ENCODE data around the gene EIF3D.
"Not testable (repeated sequence)": the region's sequence is repeated elsewhere in the genome, so short reads cannot be mapped to it uniquely, and the experiment has no call there.

Gene EIF3D

DNA sequence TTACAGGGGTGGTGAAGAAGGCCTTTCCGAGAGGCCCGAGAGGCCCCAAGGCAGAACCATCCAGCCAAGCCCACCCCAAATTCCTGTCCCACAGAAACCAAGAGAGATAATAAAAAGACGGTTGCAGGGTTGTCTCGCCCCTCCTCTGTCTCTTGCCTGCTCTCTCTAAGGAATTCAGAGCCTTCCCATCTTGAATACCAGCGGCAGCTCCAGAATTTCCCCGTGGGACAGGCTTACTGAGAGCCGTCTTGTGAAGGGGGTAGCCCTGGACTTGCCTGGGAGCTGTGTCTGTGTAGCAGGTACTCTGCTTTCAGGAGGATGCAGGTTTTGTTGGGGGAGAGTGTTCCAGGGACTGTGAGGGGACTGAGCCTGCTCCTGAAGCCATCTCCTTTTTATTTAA, 9.6 kb upstream of the EIF3D start:
- WGBS, 2 experiments: 56 to 63% methylated on average over 7 of the region's 7 CpGs
- no peaks in the 10 kb centered on the region for H3K9me3 ChIP-seq (ENCODE audit: control insufficient read depth, low read length)
- H3K27ac ChIP-seq (ENCODE audit: insufficient read depth, low read depth, low read length, poor library complexity, severe bottlenecking): peak overlapping the region; percentile 44
- no peaks in the 10 kb centered on the region for H3K27me3 ChIP-seq (ENCODE audit: control insufficient read depth, insufficient read depth, low read length, poor library complexity, severe bottlenecking)
- H3K4me1 ChIP-seq (ENCODE audit: control insufficient read depth, insufficient read depth, low read length): peaks cover 3% of the 10 kb centered on the region
- no peaks in the 10 kb centered on the region for H3K36me3 ChIP-seq (ENCODE audit: control insufficient read depth, insufficient read depth, low read length)
- H3K4me3 ChIP-seq (ENCODE audit: insufficient read depth, low read depth, low read length): no peak overlapping the region

DNA sequence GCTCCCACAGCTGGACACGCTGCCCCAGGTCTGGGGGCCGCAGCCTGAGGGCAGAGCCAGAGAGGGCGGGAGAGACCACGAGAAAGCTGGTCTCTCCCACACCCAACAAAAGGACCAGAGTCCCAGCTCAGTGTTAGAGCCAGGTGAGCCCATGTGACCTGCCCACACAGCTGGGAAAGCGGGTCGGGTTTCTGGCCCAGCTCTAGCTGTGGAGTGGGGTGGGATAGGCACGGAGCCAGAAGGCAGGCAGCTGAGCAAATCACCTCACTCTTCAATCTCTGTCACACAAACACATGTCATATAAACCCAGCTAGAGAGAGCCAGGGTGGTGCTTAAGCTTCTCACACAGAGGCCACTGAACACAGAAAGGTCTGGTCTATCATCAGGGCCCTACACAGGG, 7.8 kb upstream of the EIF3D start:
- Histone ChIP-seq H3K9me3 (ENCODE audit: control insufficient read depth, low read length) (no peaks in the 10 kb centered on the region), H3K4me3 (ENCODE audit: insufficient read depth, low read depth, low read length) (no peak overlapping the region), H3K4me1 (ENCODE audit: control insufficient read depth, insufficient read depth, low read length) (peaks cover 3% of the 10 kb centered on the region), H3K36me3 (ENCODE audit: control insufficient read depth, insufficient read depth, low read length) (no peaks in the 10 kb centered on the region), H3K27ac (ENCODE audit: insufficient read depth, low read depth, low read length, poor library complexity, severe bottlenecking) (no peak overlapping the region), H3K27me3 (ENCODE audit: control insufficient read depth, insufficient read depth, low read length, poor library complexity, severe bottlenecking) (no peaks in the 10 kb centered on the region)
- WGBS, 2 experiments: 79 to 85% methylated on average over 7 of the region's 7 CpGs

DNA sequence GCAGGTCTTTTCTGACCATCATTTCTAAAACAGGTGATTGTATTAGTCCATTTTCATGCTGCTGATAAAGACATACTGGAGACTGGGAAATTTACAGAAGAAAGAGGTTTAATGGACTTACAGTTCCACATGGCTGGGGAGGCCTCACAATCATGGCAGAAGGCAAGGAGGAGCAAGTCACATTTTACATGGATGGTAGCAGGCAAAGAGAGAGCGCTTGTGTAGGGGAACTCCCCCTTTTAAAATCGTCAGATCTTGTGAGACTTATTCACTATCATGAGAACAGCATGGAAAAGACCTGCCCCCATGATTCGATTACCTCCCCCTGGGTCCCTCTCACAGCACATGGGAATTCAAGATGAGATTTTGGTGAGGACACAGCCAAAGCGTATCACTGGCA, 4.4 kb upstream of the EIF3D start:
- not testable (repeated sequence) for H3K36me3 ChIP-seq (ENCODE audit: control insufficient read depth, insufficient read depth, low read length); H3K4me1 ChIP-seq (ENCODE audit: control insufficient read depth, insufficient read depth, low read length); H3K9me3 ChIP-seq (ENCODE audit: control insufficient read depth, low read length); H3K27ac ChIP-seq (ENCODE audit: insufficient read depth, low read depth, low read length, poor library complexity, severe bottlenecking); H3K4me3 ChIP-seq (ENCODE audit: insufficient read depth, low read depth, low read length); H3K27me3 ChIP-seq (ENCODE audit: control insufficient read depth, insufficient read depth, low read length, poor library complexity, severe bottlenecking)
- 88 to 90% methylated on average over 4 of the region's 4 CpGs for WGBS, 2 experiments

DNA sequence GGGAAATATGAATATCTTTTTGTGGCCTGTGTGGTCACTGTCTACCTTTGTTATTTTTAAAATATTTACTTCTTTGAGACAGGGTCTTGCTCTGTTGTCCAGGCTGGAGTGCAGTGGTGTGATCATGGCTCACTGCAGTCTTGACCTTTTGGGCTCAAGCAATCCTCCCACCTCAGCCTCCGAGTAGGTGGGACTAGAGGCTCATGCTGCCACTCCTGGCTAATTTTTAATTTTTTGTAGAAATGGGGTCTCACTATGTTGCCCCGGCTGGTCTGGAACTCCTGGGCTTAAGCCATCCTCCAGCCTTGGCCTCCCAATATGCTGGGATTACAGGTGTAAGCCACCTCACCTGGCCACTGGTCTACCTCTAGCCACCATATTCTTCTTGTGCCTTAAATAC, 3.5 kb upstream of the EIF3D start:
- Histone ChIP-seq H3K9me3 (ENCODE audit: control insufficient read depth, low read length) (no peaks in the 10 kb centered on the region), H3K27ac (ENCODE audit: insufficient read depth, low read depth, low read length, poor library complexity, severe bottlenecking) (no peak overlapping the region), H3K4me3 (ENCODE audit: insufficient read depth, low read depth, low read length) (no peak overlapping the region), H3K27me3 (ENCODE audit: control insufficient read depth, insufficient read depth, low read length, poor library complexity, severe bottlenecking) (no peaks in the 10 kb centered on the region), H3K4me1 (ENCODE audit: control insufficient read depth, insufficient read depth, low read length) (peaks cover 9% of the 10 kb centered on the region), H3K36me3 (ENCODE audit: control insufficient read depth, insufficient read depth, low read length) (no peaks in the 10 kb centered on the region)
- 66 to 73% methylated on average over 2 of the region's 2 CpGs for WGBS, 2 experiments

DNA sequence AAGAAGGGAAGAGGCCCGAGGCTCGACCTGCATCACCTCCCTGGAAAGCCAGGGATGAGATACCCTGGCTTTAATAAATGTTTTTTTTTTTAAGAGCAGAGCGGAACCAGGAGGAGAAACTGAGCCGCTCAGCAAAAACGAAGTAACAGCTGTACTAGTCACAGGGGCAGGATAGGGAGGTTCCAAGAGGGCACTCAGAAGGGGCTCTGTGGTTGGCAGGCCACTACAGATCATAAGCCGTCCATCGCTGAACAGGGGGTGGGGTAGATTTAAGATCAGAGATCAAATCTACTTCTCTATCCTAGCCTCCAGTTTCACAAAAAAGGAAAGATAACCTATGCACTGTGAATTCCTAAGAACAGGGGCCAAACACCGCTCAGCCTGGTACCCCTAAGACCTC, 625 bp downstream of the EIF3D start:
- Histone ChIP-seq H3K36me3 (ENCODE audit: control insufficient read depth, insufficient read depth, low read length) (peaks cover 29% of the 10 kb centered on the region), H3K27ac (ENCODE audit: insufficient read depth, low read depth, low read length, poor library complexity, severe bottlenecking) (peak overlapping the region; percentile 95), H3K9me3 (ENCODE audit: control insufficient read depth, low read length) (no peaks in the 10 kb centered on the region), H3K4me1 (ENCODE audit: control insufficient read depth, insufficient read depth, low read length) (peaks cover 8% of the 10 kb centered on the region), H3K4me3 (ENCODE audit: insufficient read depth, low read depth, low read length) (peak overlapping the region; percentile 92), H3K27me3 (ENCODE audit: control insufficient read depth, insufficient read depth, low read length, poor library complexity, severe bottlenecking) (no peaks in the 10 kb centered on the region)
- 9 to 12% methylated on average over 8 of the region's 8 CpGs for WGBS, 2 experiments

DNA sequence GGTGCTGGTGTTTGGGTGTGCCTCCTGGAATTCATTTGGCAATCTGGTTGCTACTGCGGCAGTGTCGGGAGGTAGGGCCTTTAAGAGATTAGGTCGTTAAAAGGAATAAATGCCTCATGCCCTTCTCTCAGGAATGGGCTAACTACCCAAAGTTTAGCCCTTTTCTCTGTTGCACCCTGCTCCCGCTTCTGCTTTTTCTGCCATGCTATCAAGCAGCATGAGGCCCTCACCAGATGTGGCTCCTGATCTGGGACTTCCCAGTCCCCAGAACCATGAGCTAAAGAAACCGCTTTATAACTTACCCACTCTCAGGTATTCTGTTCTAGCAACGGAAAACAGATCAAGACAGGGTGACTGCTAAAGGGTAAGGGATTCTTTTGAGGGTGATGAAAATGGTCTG, 6.3 kb downstream of the EIF3D start:
- Histone ChIP-seq H3K4me3 (ENCODE audit: insufficient read depth, low read depth, low read length) (no peak overlapping the region), H3K4me1 (ENCODE audit: control insufficient read depth, insufficient read depth, low read length) (peaks cover 4% of the 10 kb centered on the region), H3K27ac (ENCODE audit: insufficient read depth, low read depth, low read length, poor library complexity, severe bottlenecking) (no peak overlapping the region), H3K27me3 (ENCODE audit: control insufficient read depth, insufficient read depth, low read length, poor library complexity, severe bottlenecking) (no peaks in the 10 kb centered on the region), H3K36me3 (ENCODE audit: control insufficient read depth, insufficient read depth, low read length) (peaks cover 75% of the 10 kb centered on the region), H3K9me3 (ENCODE audit: control insufficient read depth, low read length) (no peaks in the 10 kb centered on the region)
- WGBS, 2 experiments: 84 to 90% methylated on average over 5 to 6 of the region's 6 CpGs

DNA sequence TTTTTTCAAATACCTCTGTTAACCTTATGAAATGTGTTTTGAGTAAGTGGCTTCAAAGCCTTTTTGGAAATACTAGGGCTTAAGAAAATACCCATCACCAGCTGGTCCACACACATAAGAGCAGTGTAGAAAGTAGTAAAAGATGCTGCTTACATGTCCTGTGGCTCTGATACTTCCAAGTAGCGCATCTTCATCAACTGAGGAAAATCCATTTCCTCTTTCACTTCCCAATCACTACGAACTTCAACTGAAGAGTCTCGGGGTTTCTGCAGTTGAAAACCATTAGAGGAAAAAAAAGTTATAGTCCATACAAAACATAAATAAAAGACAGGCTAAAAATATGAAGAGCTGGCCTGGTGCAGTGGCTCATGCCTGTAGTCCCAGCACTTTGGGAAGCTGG, 8.5 kb downstream of the EIF3D start:
- Histone ChIP-seq H3K36me3 (ENCODE audit: control insufficient read depth, insufficient read depth, low read length) (peaks cover 88% of the 10 kb centered on the region), H3K4me1 (ENCODE audit: control insufficient read depth, insufficient read depth, low read length) (no peaks in the 10 kb centered on the region), H3K27me3 (ENCODE audit: control insufficient read depth, insufficient read depth, low read length, poor library complexity, severe bottlenecking) (no peaks in the 10 kb centered on the region), H3K27ac (ENCODE audit: insufficient read depth, low read depth, low read length, poor library complexity, severe bottlenecking) (no peak overlapping the region), H3K9me3 (ENCODE audit: control insufficient read depth, low read length) (no peaks in the 10 kb centered on the region), H3K4me3 (ENCODE audit: insufficient read depth, low read depth, low read length) (no peak overlapping the region)
- WGBS, 2 experiments: 96 to 97% methylated on average over 2 to 3 of the region's 3 CpGs

DNA sequence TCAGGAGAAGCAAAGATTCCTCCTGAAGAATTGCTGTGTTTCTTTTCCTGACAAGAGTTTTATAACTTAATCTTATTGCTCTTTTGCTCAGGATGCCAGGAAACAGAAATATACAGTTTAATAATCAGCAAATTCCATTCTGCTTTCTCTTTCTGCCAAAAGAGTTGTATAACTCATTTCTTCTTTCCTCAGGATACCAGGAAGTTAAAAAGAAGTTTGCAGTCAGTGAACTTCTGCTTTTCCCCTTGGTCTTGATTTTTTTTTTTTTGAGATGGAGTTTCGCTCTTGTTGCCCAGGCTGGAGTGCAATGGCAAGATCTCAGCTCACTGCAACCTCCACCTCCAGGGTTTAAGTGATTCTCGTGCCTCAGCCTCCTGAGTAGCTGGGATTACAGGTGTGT, 9.1 kb downstream of the EIF3D start:
- not testable (repeated sequence) for H3K9me3 ChIP-seq (ENCODE audit: control insufficient read depth, low read length)
- 84 to 95% methylated on average over 2 of the region's 2 CpGs for WGBS, 2 experiments
- peaks cover 87% of the 10 kb centered on the region for H3K36me3 ChIP-seq (ENCODE audit: control insufficient read depth, insufficient read depth, low read length)

DNA sequence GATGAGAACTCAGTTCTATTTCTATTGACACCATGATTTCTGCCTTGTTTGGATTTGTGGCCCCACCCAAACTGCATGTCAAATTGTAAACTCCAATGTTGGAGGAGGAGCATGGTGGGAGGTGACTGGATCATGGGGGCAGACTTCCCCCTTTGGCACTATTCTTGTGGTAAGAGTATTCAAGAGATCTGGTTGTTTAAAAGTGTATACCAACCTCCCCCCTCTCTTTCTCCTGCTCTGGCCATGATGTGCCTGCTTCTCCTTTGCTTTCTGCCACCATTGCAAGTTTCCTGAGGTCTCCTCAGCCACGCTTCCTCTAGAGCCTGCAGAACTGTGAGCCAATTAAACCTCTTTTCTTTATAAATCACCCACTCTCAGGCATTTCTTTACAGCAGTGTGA, 14.2 kb downstream of the EIF3D start:
- no peaks in the 10 kb centered on the region for H3K27me3 ChIP-seq (ENCODE audit: control insufficient read depth, insufficient read depth, low read length, poor library complexity, severe bottlenecking)
- H3K4me1 ChIP-seq (ENCODE audit: control insufficient read depth, insufficient read depth, low read length): no peaks in the 10 kb centered on the region
- 91 to 100% methylated on average over 1 of the region's 1 CpG for WGBS, 2 experiments
- H3K4me3 ChIP-seq (ENCODE audit: insufficient read depth, low read depth, low read length): no peak overlapping the region
- peaks cover 67% of the 10 kb centered on the region for H3K36me3 ChIP-seq (ENCODE audit: control insufficient read depth, insufficient read depth, low read length)
- H3K9me3 ChIP-seq (ENCODE audit: control insufficient read depth, low read length): no peaks in the 10 kb centered on the region
- no peak overlapping the region for H3K27ac ChIP-seq (ENCODE audit: insufficient read depth, low read depth, low read length, poor library complexity, severe bottlenecking)

More for the DNA sequence above, 9.1 kb downstream of the EIF3D start:
- not testable (repeated sequence) for H3K4me3 ChIP-seq (ENCODE audit: insufficient read depth, low read depth, low read length); H3K4me1 ChIP-seq (ENCODE audit: control insufficient read depth, insufficient read depth, low read length); H3K27ac ChIP-seq (ENCODE audit: insufficient read depth, low read depth, low read length, poor library complexity, severe bottlenecking); H3K27me3 ChIP-seq (ENCODE audit: control insufficient read depth, insufficient read depth, low read length, poor library complexity, severe bottlenecking)

DNA sequence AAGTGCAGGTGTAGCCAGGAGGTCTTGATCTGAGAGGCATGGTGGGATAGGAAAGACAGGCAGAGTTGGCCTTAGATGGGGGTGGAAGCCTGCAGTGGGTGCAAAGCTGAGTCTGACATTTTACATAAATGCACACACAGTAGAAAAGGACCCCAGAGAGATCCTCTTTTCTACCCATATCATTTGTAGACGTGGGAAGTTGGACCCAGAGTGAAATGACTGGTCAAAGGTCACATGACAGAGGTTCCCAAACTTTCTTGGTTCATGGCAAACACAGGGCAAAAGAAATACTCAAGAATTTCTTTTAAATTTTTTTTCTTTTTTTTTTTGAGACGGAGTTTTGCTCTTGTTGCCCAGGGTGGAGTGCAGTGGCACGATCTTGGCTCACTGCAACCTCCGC, 16.0 kb downstream of the EIF3D start:
- Histone ChIP-seq H3K36me3 (ENCODE audit: control insufficient read depth, insufficient read depth, low read length) (peaks cover 49% of the 10 kb centered on the region), H3K9me3 (ENCODE audit: control insufficient read depth, low read length) (no peaks in the 10 kb centered on the region)

DNA sequence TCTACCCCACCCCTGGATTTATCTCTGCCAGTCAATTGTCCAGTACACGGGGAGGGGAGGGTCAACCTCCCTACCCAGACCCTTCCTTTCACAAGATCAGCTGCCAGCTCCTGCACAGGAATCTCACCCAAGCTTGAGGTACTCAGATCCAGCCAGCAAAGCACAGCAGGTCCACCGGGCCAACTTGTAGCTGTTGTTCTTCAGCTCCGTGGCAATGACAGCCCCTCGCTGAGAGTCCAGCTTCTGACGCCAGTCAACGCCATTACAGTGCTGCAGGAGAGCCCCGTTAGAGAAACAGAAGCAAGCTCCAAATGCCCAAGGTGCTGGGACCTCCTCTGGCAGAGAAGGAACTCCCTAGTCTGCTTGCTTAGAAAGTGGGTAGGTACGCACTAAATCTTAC, 16.6 kb downstream of the EIF3D start:
- 96% methylated on average over 8 of the region's 8 CpGs for WGBS, 2 experiments
- H3K9me3 ChIP-seq (ENCODE audit: control insufficient read depth, low read length): no peaks in the 10 kb centered on the region
- H3K4me3 ChIP-seq (ENCODE audit: insufficient read depth, low read depth, low read length): no peak overlapping the region
- no peak overlapping the region for H3K27ac ChIP-seq (ENCODE audit: insufficient read depth, low read depth, low read length, poor library complexity, severe bottlenecking)
- H3K4me1 ChIP-seq (ENCODE audit: control insufficient read depth, insufficient read depth, low read length): no peaks in the 10 kb centered on the region
- no peaks in the 10 kb centered on the region for H3K27me3 ChIP-seq (ENCODE audit: control insufficient read depth, insufficient read depth, low read length, poor library complexity, severe bottlenecking)
- peaks cover 44% of the 10 kb centered on the region for H3K36me3 ChIP-seq (ENCODE audit: control insufficient read depth, insufficient read depth, low read length)

More for the DNA sequence above, 16.0 kb downstream of the EIF3D start:
- no peaks in the 10 kb centered on the region for H3K4me1 ChIP-seq (ENCODE audit: control insufficient read depth, insufficient read depth, low read length)
- H3K27me3 ChIP-seq (ENCODE audit: control insufficient read depth, insufficient read depth, low read length, poor library complexity, severe bottlenecking): no peaks in the 10 kb centered on the region
- H3K4me3 ChIP-seq (ENCODE audit: insufficient read depth, low read depth, low read length): no peak overlapping the region
- H3K27ac ChIP-seq (ENCODE audit: insufficient read depth, low read depth, low read length, poor library complexity, severe bottlenecking): no peak overlapping the region
- WGBS, 2 experiments: 88 to 94% methylated on average over 4 of the region's 4 CpGs

Data from ectodermal cell (in vitro differentiated cells).